ENCODE data around the gene TMEM117.
"Not testable (repeated sequence)": the region's sequence is repeated elsewhere in the genome, so short reads cannot be mapped to it uniquely, and the experiment has no call there.

DNA sequence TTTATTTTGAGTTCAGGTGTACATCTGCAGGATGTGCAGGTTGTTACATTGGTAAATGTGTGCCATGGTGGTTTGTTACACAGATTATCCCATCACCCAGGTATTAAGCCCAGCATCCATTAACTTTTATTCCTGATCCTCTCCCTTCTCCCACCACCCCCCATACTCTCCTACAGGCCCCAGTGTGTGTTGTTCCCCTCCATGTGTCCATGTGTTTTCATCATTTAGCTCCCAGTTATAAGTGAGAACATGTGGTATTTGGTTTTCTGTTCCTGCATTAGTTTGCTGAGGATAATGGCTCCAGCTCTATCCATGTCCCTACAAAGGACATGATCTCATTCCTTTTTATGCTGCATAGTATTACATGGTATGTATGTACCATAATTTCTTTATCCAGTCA is 33.9 kb downstream of the TMEM117 start:
- TF ChIP-seq, protein P1, sequence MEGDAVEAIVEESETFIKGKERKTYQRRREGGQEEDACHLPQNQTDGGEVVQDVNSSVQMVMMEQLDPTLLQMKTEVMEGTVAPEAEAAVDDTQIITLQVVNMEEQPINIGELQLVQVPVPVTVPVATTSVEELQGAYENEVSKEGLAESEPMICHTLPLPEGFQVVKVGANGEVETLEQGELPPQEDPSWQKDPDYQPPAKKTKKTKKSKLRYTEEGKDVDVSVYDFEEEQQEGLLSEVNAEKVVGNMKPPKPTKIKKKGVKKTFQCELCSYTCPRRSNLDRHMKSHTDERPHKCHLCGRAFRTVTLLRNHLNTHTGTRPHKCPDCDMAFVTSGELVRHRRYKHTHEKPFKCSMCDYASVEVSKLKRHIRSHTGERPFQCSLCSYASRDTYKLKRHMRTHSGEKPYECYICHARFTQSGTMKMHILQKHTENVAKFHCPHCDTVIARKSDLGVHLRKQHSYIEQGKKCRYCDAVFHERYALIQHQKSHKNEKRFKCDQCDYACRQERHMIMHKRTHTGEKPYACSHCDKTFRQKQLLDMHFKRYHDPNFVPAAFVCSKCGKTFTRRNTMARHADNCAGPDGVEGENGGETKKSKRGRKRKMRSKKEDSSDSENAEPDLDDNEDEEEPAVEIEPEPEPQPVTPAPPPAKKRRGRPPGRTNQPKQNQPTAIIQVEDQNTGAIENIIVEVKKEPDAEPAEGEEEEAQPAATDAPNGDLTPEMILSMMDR (IDR thresholded peaks at IDR 0.05), result not testable (repeated sequence)
- not testable (repeated sequence) for TF ChIP-seq EP300, POLR2A, POLR2AphosphoS5 (IDR thresholded peaks at IDR 0.05)

All from stomach (tissue), 4 donors.